ENCODE measurements around the gene TMEM183A. TPM values are rescaled to one million over a fixed set of nuclear protein-coding genes. Genes with fewer than 3 reads are reported as not detected.

Gene TMEM183A
- total RNA-seq, 1 donor from 2014 or later, result 81.9 TPM

DNA sequence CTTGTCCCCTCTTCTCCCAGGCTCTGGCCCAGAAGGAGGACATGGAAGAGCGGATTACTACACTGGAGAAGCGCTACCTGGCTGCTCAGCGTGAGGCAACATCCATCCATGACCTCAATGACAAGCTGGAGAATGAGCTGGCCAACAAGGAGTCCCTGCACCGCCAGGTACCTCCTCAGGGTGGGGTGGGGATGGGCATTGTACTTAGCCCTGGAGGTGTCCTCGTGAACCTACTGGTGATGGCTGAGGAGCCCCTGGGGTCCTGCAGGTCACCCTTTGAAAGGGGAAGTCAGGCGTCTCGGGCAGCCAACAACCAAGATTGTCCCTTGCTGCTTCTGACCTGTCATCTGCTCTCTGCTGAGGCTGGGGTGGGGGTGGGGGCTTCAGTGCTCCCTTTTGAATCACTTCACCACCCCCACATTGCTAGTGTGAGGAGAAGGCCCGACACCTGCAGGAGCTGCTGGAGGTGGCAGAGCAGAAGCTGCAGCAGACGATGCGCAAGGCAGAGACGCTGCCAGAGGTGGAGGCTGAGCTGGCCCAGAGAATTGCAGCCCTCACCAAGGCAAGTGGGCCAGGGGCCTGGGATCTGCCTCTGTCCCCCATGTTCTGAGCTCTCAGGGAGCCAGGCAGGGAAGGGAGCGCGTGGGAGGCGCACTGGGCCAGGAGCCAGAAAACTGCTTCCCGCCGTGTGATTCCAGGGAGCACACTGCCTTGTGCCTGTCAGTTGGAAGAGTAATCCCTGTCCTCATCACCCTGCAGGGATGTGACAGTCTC is 38.8 kb downstream of the TMEM183A start:
- H3K27me3 ChIP-seq (ENCODE audit: control insufficient read depth, insufficient read depth, low read length), result no peaks in the 10 kb centered on the region
- TF ChIP-seq, protein P1, sequence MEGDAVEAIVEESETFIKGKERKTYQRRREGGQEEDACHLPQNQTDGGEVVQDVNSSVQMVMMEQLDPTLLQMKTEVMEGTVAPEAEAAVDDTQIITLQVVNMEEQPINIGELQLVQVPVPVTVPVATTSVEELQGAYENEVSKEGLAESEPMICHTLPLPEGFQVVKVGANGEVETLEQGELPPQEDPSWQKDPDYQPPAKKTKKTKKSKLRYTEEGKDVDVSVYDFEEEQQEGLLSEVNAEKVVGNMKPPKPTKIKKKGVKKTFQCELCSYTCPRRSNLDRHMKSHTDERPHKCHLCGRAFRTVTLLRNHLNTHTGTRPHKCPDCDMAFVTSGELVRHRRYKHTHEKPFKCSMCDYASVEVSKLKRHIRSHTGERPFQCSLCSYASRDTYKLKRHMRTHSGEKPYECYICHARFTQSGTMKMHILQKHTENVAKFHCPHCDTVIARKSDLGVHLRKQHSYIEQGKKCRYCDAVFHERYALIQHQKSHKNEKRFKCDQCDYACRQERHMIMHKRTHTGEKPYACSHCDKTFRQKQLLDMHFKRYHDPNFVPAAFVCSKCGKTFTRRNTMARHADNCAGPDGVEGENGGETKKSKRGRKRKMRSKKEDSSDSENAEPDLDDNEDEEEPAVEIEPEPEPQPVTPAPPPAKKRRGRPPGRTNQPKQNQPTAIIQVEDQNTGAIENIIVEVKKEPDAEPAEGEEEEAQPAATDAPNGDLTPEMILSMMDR (IDR thresholded peaks at IDR 0.05; ENCODE audit: insufficient read depth, low read length, poor library complexity, severe bottlenecking), result no peak
- H3K36me3 ChIP-seq (ENCODE audit: control insufficient read depth, insufficient read depth, low read length), result peaks cover 2% of the 10 kb centered on the region
- DNase-seq (ENCODE audit: low read depth), result no peak
- H3K4me3 ChIP-seq (ENCODE audit: low read depth, low read length), result no peak overlapping the region

DNA sequence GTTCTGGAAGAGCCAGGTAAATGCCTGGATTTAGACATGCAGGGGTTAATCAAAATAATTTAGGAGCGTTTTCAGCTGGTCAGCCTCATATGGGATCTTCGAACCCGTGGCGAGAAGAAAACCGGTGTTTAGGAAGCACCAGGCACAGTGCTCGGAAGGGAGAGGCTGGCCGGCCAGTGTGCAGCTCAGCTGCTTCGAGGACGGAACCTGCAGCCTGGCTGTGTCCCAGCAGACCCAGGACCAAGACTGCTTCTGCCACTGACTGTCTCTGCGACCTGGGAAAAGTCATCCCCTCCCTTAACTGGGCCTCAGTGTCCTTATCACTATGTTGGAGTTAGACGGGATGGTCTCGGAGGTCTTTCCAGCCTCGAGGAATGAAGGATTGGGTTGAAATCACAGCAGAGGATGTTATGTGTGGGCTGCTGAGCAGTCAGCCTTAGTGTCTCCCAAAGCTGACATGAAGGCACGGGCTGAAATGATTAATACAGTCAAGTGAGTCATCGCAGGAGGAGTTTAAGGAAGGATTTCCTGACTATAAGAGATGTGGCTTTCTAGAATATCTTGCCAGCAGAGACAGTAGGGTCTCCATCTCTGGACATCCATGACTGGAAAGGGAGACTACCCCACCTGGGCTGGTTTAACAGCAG is 39.9 kb downstream of the TMEM183A start:
- Histone ChIP-seq H3K4me3 (ENCODE audit: low read depth, low read length) (no peak overlapping the region), H3K36me3 (ENCODE audit: control insufficient read depth, insufficient read depth, low read length) (peaks cover 2% of the 10 kb centered on the region), H3K27me3 (ENCODE audit: control insufficient read depth, insufficient read depth, low read length) (peaks cover 8% of the 10 kb centered on the region)
- peak; percentile 67 for DNase-seq (ENCODE audit: low read depth)
- TF ChIP-seq, protein P1 (IDR thresholded peaks at IDR 0.05; ENCODE audit: insufficient read depth, low read length, poor library complexity, severe bottlenecking), result no peak

DNA sequence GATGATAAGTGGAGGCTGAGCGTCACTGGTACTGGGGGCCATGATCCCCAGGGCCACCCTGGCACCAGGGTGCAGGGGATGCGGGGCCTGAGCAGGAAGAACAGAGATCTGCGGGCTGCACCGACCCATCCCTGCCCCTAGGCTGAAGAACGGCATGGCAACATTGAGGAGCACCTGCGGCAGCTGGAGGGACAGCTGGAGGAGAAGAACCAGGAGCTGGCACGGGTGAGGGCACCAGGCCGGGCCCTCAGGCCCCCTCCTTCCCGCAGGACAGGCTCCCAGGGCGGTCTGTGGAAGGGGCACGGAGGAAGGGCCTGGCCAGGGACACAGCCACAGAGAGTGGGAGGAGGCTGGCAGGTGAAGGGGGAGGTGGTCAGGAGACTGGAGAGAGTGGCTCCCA is 40.9 kb downstream of the TMEM183A start:
- Histone ChIP-seq H3K27me3 (ENCODE audit: control insufficient read depth, insufficient read depth, low read length) (peaks cover 9% of the 10 kb centered on the region), H3K36me3 (ENCODE audit: control insufficient read depth, insufficient read depth, low read length) (peaks cover 2% of the 10 kb centered on the region), H3K4me3 (ENCODE audit: low read depth, low read length) (no peak overlapping the region)
- TF ChIP-seq, protein P1 (IDR thresholded peaks at IDR 0.05; ENCODE audit: insufficient read depth, low read length, poor library complexity, severe bottlenecking), result no peak
- DNase-seq (ENCODE audit: low read depth), result no peak

DNA sequence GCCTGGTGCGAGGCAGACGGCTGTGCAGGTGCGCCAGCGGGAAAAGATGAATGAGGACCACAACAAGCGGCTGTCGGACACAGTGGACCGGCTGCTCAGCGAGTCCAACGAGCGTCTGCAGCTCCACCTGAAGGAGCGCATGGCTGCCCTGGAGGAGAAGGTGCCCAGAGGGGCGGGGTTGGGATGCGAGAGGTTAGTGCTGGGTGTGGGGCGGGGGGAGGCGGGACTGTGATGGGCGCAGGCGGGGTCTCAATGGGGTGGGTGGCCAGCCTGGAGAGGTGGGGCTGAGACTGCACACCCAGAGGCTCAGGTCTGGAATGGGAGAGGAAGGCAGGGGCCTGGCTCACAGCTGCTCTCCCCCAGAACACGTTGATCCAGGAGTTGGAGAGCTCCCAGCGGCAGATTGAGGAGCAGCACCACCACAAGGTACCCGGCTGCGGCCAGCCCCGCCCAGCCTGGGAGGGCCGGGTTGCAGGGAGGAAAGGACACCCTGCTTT is 41.4 kb downstream of the TMEM183A start:
- Histone ChIP-seq H3K36me3 (ENCODE audit: control insufficient read depth, insufficient read depth, low read length) (peaks cover 2% of the 10 kb centered on the region), H3K4me3 (ENCODE audit: low read depth, low read length) (no peak overlapping the region), H3K27me3 (ENCODE audit: control insufficient read depth, insufficient read depth, low read length) (peaks cover 9% of the 10 kb centered on the region)
- DNase-seq (ENCODE audit: low read depth), result no peak
- TF ChIP-seq, protein P1 (IDR thresholded peaks at IDR 0.05; ENCODE audit: insufficient read depth, low read length, poor library complexity, severe bottlenecking), result peak; percentile 23

DNA sequence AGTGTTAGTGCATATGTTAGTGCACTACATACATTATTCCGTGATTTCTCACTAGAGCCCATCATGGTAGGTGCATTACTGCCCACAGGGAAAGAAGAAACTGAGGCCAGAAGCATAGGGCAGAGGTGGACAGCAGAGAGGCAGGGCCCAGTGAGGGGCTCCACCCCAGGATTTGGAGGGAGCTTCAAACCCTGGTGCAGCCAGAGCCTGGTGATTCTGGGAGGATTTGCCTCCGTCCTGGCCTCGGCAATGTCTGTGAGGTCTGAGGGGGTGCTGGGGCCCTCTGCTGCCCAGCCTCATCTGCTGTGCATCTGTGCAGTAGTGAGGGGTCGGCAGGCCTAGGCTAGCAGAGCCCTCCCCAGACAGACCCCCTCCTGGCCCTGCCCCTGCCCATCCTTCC is 41.9 kb downstream of the TMEM183A start:
- H3K27me3 ChIP-seq (ENCODE audit: control insufficient read depth, insufficient read depth, low read length), result peaks cover 9% of the 10 kb centered on the region
- TF ChIP-seq, protein P1 (IDR thresholded peaks at IDR 0.05; ENCODE audit: insufficient read depth, low read length, poor library complexity, severe bottlenecking), result no peak
- no peak overlapping the region for H3K4me3 ChIP-seq (ENCODE audit: low read depth, low read length)
- peaks cover 2% of the 10 kb centered on the region for H3K36me3 ChIP-seq (ENCODE audit: control insufficient read depth, insufficient read depth, low read length)
- DNase-seq (ENCODE audit: low read depth), result no peak

Measured in kidney epithelial cell (primary cell).